CD14-positive monocyte (primary cell): ENCODE data around the gene LYPLAL1. TPM values are rescaled to one million over a fixed set of nuclear protein-coding genes. Genes with fewer than 3 reads are reported as not detected.

Source experiments
- DNase-seq, 3 donors: peaks; one replicate each; pipeline ENCODE4 v3.0.0-alpha.2; 2011 to 2022
- H2AFZ ChIP-seq: 2 replicates; pipeline ENCODE4 v1.6.0; 2012; ENCODE audit warnings: mild to moderate bottlenecking, low read depth, low read length, inconsistent platforms; ENCODE audit not compliant: insufficient read depth, poor library complexity, severe bottlenecking
- H3K27ac ChIP-seq, 2 donors: 1 replicate in 1 of 2; 2 replicates in 1 of 2; pipeline ENCODE4 v1.5.1; 2012 to 2013; ENCODE audit warnings: low read length in 2 of 2, control low read depth in 1 of 2, inconsistent platforms in 1 of 2, low read depth in 1 of 2, mild to moderate bottlenecking in 1 of 2
- H3K27me3 ChIP-seq, 2 donors: one replicate each; pipeline versions ENCODE4 v1.6.0 to v1.6.1; 2011 to 2013; ENCODE audit warnings: low read length in 2 of 2; ENCODE audit not compliant: control insufficient read depth in 2 of 2, insufficient read depth in 2 of 2
- H3K36me3 ChIP-seq, 2 donors: replicated peaks in 1 of 2; 1 replicate in 1 of 2; 2 replicates in 1 of 2; pipeline versions ENCODE4 v1.5.1 to v1.6.1; 2012 to 2013; ENCODE audit warnings: low read length in 2 of 2, control low read depth in 1 of 2, inconsistent platforms in 1 of 2, mild to moderate bottlenecking in 1 of 2; ENCODE audit not compliant: insufficient read depth in 2 of 2, control insufficient read depth in 1 of 2
- H3K4me1 ChIP-seq, 2 donors: 1 replicate in 1 of 2; 2 replicates in 1 of 2; pipeline versions ENCODE4 v1.5.1 to v1.6.1; 2012 to 2013; ENCODE audit warnings: low read length in 2 of 2, control low read depth in 1 of 2, inconsistent platforms in 1 of 2, mild to moderate bottlenecking in 1 of 2, moderate library complexity in 1 of 2; ENCODE audit not compliant: insufficient read depth in 2 of 2, control insufficient read depth in 1 of 2
- H3K4me2 ChIP-seq: replicated peaks from 2 replicates; pipeline ENCODE3; 2012; ENCODE audit warnings: low read length, moderate library complexity, mild to moderate bottlenecking; ENCODE audit not compliant: poor library complexity, severe bottlenecking; ENCODE audit errors: extremely low read depth
- H3K4me3 ChIP-seq, 3 experiments: fragments of 200-600 bp in 1 of 3; sonication (generic) in 1 of 3; replicated peaks in 1 of 3; 1 replicate in 2 of 3; 2 replicates in 1 of 3; pipeline ENCODE4 v1.5.1; 2011 to 2013; ENCODE audit warnings: low read length in 3 of 3, mild to moderate bottlenecking in 3 of 3, control low read depth in 2 of 3, low read depth in 2 of 3, inconsistent platforms in 1 of 3, moderate library complexity in 1 of 3
- H3K79me2 ChIP-seq: 2 replicates; pipeline ENCODE4 v1.6.0; 2012; ENCODE audit warnings: mild to moderate bottlenecking, control low read depth, inconsistent platforms, low read length, moderate library complexity; ENCODE audit not compliant: insufficient read depth
- H3K9ac ChIP-seq: 2 replicates; pipeline ENCODE4 v1.6.0; 2017; ENCODE audit warnings: low read length, mild to moderate bottlenecking; ENCODE audit not compliant: insufficient read depth, poor library complexity, severe bottlenecking
- H3K9me3 ChIP-seq, 2 donors: replicated peaks in 1 of 2; 1 replicate in 1 of 2; 2 replicates in 1 of 2; pipeline versions ENCODE4 v1.5.1 to v1.6.1; 2012 to 2013; ENCODE audit warnings: low read length in 2 of 2, control low read depth in 1 of 2; ENCODE audit not compliant: control insufficient read depth in 1 of 2, insufficient read depth in 1 of 2
- H4K20me1 ChIP-seq: 2 replicates; pipeline ENCODE4 v1.6.0; 2012; ENCODE audit warnings: mild to moderate bottlenecking, low read length, control low read depth, moderate library complexity; ENCODE audit not compliant: insufficient read depth
- H3K27ac Mint-ChIP-seq, 7 donors: one replicate each; pipeline ENCODE4 v1.8.0; 2020; ENCODE audit warnings: mild to moderate bottlenecking in 7 of 7, mixed read lengths in 7 of 7, moderate library complexity in 6 of 7, inconsistent platforms in 2 of 7
- H3K27me3 Mint-ChIP-seq, 3 donors: one replicate each; pipeline ENCODE4 v1.8.0; 2021 to 2022; ENCODE audit warnings: low read depth in 3 of 3, mild to moderate bottlenecking in 3 of 3, mixed read lengths in 3 of 3, moderate library complexity in 3 of 3, inconsistent platforms in 1 of 3
- H3K36me3 Mint-ChIP-seq, 2 donors: one replicate each; pipeline ENCODE4 v1.8.0; 2020; ENCODE audit warnings: mixed read lengths in 2 of 2, inconsistent platforms in 1 of 2, mild to moderate bottlenecking in 1 of 2
- H3K4me1 Mint-ChIP-seq: one replicate; pipeline ENCODE4 v1.8.0; 2020; ENCODE audit warnings: mild to moderate bottlenecking, mixed read lengths
- H3K4me3 Mint-ChIP-seq, 2 donors: one replicate each; pipeline ENCODE4 v1.8.0; 2020; ENCODE audit warnings: mild to moderate bottlenecking in 2 of 2, mixed read lengths in 2 of 2, moderate library complexity in 1 of 2
- H3K9me3 Mint-ChIP-seq, 7 donors: one replicate each; pipeline ENCODE4 v1.8.0; 2020 to 2022; ENCODE audit warnings: mixed read lengths in 7 of 7, mild to moderate bottlenecking in 6 of 7, moderate library complexity in 6 of 7, inconsistent platforms in 2 of 7
- WGBS: methylation state at CpG from one replicate; pipeline ENCODE4 v1.1.5; 2013; ENCODE audit warnings: missing lambda C conversion rate; ENCODE audit not compliant: insufficient coverage; 5-methylcytosine and 5-hydroxymethylcytosine counted together
- intact Hi-C, 2 donors: fragments of 100-400 bp; cut with micrococcal nuclease; formaldehyde crosslinking; loops; one replicate each; pipeline versions ENCODE4 v1.15.0 to v1.15.1; 2023
- polyA plus RNA-seq, 3 donors: library from polyadenylated mRNA; depleted of rRNA in 1 of 3; unstranded in 2 of 3; stranded (reverse) in 1 of 3; fragments of 300-500 nt in 2 of 3; fragments of >200 nt in 1 of 3; fragmentation: Illumina TruSeq in 2 of 3; gene quantifications; 1 replicate in 2 of 3; 2 replicates in 1 of 3; pipeline ENCODE4 v1.2.3, GENCODE V29; 2012 to 2021
- TF ChIP-seq, protein P1 (sequence below): fragments of 200-600 bp; IDR thresholded peaks from one replicate; pipeline ENCODE4 v1.8.0; 2022; ENCODE audit warnings: antibody characterized with exemption, mild to moderate bottlenecking

Gene LYPLAL1
- polyA plus RNA-seq, 3 donors: 10.2 to 55.9 (median 36.1) TPM

DNA sequence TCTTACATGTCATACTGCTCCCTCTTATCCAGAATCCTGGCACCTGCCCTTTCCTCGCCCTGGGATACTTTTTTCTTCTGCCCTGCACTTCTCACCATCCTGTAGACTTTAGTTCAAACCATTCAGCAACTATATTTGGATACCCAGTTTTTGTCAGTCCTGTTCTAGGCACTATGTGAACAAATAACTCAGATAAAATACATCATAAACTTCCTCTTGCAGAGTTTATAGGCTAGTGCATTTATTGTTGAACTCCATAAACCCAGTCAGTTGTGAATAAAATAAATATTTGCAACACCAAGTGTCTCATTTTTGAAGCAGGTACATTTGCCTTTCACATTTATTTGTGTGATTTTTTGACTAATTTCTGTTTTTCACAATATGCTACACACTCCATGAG, 4.3 kb downstream of the LYPLAL1 start:
- DNase-seq: no peak
- 100% methylated on average over 1 of the region's 1 CpG for WGBS
- Mint-ChIP-seq H3K36me3 (peaks cover 26 to 41% of the 10 kb centered on the region in 2 donors), H3K27ac (peak overlapping the region in 2 of 7 donors; percentile 4 to 13), H3K4me1 (peaks cover 52% of the 10 kb centered on the region), H3K4me3 (no peak overlapping the region), H3K27me3 (peaks cover 0 to 1% (median 0%) of the 10 kb centered on the region in 3 donors), H3K9me3 (no peaks in the 10 kb centered on the region)
- H3K9ac ChIP-seq: no peak overlapping the region
- no peak overlapping the region for H3K27ac ChIP-seq
- TF ChIP-seq, protein P1, sequence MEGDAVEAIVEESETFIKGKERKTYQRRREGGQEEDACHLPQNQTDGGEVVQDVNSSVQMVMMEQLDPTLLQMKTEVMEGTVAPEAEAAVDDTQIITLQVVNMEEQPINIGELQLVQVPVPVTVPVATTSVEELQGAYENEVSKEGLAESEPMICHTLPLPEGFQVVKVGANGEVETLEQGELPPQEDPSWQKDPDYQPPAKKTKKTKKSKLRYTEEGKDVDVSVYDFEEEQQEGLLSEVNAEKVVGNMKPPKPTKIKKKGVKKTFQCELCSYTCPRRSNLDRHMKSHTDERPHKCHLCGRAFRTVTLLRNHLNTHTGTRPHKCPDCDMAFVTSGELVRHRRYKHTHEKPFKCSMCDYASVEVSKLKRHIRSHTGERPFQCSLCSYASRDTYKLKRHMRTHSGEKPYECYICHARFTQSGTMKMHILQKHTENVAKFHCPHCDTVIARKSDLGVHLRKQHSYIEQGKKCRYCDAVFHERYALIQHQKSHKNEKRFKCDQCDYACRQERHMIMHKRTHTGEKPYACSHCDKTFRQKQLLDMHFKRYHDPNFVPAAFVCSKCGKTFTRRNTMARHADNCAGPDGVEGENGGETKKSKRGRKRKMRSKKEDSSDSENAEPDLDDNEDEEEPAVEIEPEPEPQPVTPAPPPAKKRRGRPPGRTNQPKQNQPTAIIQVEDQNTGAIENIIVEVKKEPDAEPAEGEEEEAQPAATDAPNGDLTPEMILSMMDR: no peak
- H3K4me2 ChIP-seq: no peak overlapping the region
- peaks cover 2 to 15% of the 10 kb centered on the region in 2 donors for H3K36me3 ChIP-seq
- no peaks in the 10 kb centered on the region for H3K9me3 ChIP-seq
- peaks cover 24 to 42% of the 10 kb centered on the region in 2 donors for H3K4me1 ChIP-seq
- no peak overlapping the region for H2AFZ ChIP-seq
- no peaks in the 10 kb centered on the region for H4K20me1 ChIP-seq
- H3K79me2 ChIP-seq: peaks cover 35% of the 10 kb centered on the region
- H3K27me3 ChIP-seq: no peaks in the 10 kb centered on the region
- H3K4me3 ChIP-seq: no peak overlapping the region
- intact Hi-C loops: loop anchor here in 1 of 2 donors (10.0 kb wide), 1 partner anchor 833 kb away; the partner anchor contains the start of gene TGFB2

DNA sequence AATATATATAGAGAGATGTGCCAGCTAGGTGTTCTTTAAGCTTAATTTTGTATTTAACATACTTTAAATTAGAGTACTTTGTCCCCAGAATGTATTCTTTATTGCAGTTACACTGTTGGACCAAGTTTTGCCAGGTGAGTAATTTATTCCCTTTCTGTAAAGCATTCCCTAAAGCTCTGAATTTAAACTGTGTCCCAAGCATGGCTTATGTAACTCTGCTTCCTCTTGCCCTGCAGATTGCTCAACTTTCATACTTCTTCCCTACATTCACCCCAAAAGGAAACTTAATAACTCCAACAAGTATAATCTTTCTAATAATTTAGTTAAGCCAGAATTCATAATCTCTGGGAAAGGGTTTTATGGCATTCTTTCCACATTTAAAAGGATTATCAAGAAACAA, 5.6 kb downstream of the LYPLAL1 start:
- no peaks in the 10 kb centered on the region for H3K27me3 ChIP-seq
- H3K4me3 Mint-ChIP-seq: peak overlapping the region in 1 of 2 donors; percentile 46
- H3K27ac Mint-ChIP-seq: peak overlapping the region in 1 of 7 donors; percentile 50
- H3K79me2 ChIP-seq: peaks cover 41% of the 10 kb centered on the region
- peaks cover 56% of the 10 kb centered on the region for H3K4me1 Mint-ChIP-seq
- peaks cover 31 to 43% of the 10 kb centered on the region in 2 donors for H3K36me3 Mint-ChIP-seq
- peaks cover 19 to 37% of the 10 kb centered on the region in 2 donors for H3K4me1 ChIP-seq
- no peak overlapping the region for H2AFZ ChIP-seq
- H3K36me3 ChIP-seq: peaks cover 2 to 16% of the 10 kb centered on the region in 2 donors
- no peak overlapping the region for H3K9ac ChIP-seq
- peak overlapping the region; percentile 6 for H3K4me2 ChIP-seq
- intact Hi-C loops: loop anchor here in 1 of 2 donors (10.0 kb wide), 1 partner anchor 834 kb away; the partner anchor contains the start of gene TGFB2
- peak in 2 of 3 donors; percentile 54 to 59 for DNase-seq
- TF ChIP-seq, protein P1: no peak
- H3K27me3 Mint-ChIP-seq: peaks cover 0 to 1% (median 0%) of the 10 kb centered on the region in 3 donors
- H3K27ac ChIP-seq: peak overlapping the region in 1 of 2 donors; percentile 8
- no peaks in the 10 kb centered on the region for H4K20me1 ChIP-seq
- no peaks in the 10 kb centered on the region for H3K9me3 ChIP-seq
- no peak overlapping the region for H3K4me3 ChIP-seq
- no peaks in the 10 kb centered on the region for H3K9me3 Mint-ChIP-seq
